ENCODE results near the gene TAGLN. TPM values are rescaled to one million over a fixed set of nuclear protein-coding genes. Genes with fewer than 3 reads are reported as not detected.

The TAGLN gene
- total and polyA plus RNA-seq, 8 donors, result 24.1 to 430 (median 75.7) TPM

- ATAC-seq, result peak in 2 of 4 donors; percentile 10 to 15
- peaks cover 0 to 13% (median 5%) of the 10 kb centered on the region in 3 donors for H3K36me3 ChIP-seq
- intact Hi-C loops (cut with DNase I), result no loop called here
Measured at GRCh38 chr11:117197516-117198456, 1.4 kb upstream of the TAGLN start.

GRCh38 chr11:117198613-117199012, 557 bp upstream of the TAGLN start:
- H3K4me3 ChIP-seq, result no peak overlapping the region
- H3K27me3 ChIP-seq, result no peaks in the 10 kb centered on the region
- FAIRE-seq (no peak), DNase-seq (no peak), ATAC-seq (no peak)
- 71 to 74% methylated on average over 4 of the region's 4 CpGs for WGBS, 2 donors
- peaks cover 4 to 15% (median 14%) of the 10 kb centered on the region in 3 donors for H3K4me1 ChIP-seq
- no peak for TF ChIP-seq CTCF (IDR thresholded peaks at IDR 0.05)
- no peaks in the 10 kb centered on the region for H3K9me3 ChIP-seq
- peaks cover 0 to 7% (median 0%) of the 10 kb centered on the region in 3 donors for H3K36me3 ChIP-seq
- no peak overlapping the region for H3K27ac ChIP-seq
- intact Hi-C loops (cut with DNase I), result no loop called here

More at GRCh38 chr11:117197516-117198456, 1.4 kb upstream of the TAGLN start:
- no peaks in the 10 kb centered on the region for H3K27me3 ChIP-seq
- no peak for TF ChIP-seq CTCF (IDR thresholded peaks at IDR 0.05)
- WGBS, 2 donors, result 39 to 46% methylated on average over 17 of the region's 17 CpGs
- H3K9me3 ChIP-seq, result no peaks in the 10 kb centered on the region
- H3K4me1 ChIP-seq, result peaks cover 4 to 15% (median 15%) of the 10 kb centered on the region in 3 donors
- no peak overlapping the region for H3K4me3 ChIP-seq
- DNase-seq (peak in 2 of 6 donors; percentile 20 to 61), FAIRE-seq (no peak)
- no peak overlapping the region for H3K27ac ChIP-seq

GRCh38 chr11:117199916-117200812, 994 bp downstream of the TAGLN start:
- FAIRE-seq (no peak), DNase-seq (peak in 1 of 6 donors; percentile 63), ATAC-seq (no peak)
- TF ChIP-seq CTCF (IDR thresholded peaks at IDR 0.05), result no peak
- peaks cover 3 to 6% (median 4%) of the 10 kb centered on the region in 3 donors for H3K4me1 ChIP-seq
- peak overlapping the region in 1 of 4 donors; percentile 17 for H3K4me3 ChIP-seq
- H3K36me3 ChIP-seq, result peaks cover 0 to 3% (median 0%) of the 10 kb centered on the region in 3 donors
- H3K27me3 ChIP-seq, result no peaks in the 10 kb centered on the region
- H3K9me3 ChIP-seq, result no peaks in the 10 kb centered on the region
- intact Hi-C loops (cut with DNase I), result no loop called here
- WGBS, 2 donors, result 67% methylated on average over 13 of the region's 13 CpGs
- H3K27ac ChIP-seq, result no peak overlapping the region

GRCh38 chr11:117200813-117201657, 1.9 kb downstream of the TAGLN start:
- FAIRE-seq (no peak), ATAC-seq (no peak), DNase-seq (peak in 2 of 6 donors; percentile 28 to 36)
- Histone ChIP-seq H3K4me1 (peaks cover 0 to 4% (median 0%) of the 10 kb centered on the region in 3 donors), H3K4me3 (peak overlapping the region in 2 of 4 donors; percentile 1 to 17), H3K27ac (peak overlapping the region in 1 of 4 donors; percentile 22), H3K27me3 (no peaks in the 10 kb centered on the region), H3K36me3 (peaks cover 0 to 6% (median 0%) of the 10 kb centered on the region in 3 donors), H3K9me3 (no peaks in the 10 kb centered on the region)
- intact Hi-C loops (cut with DNase I), result no loop called here
- no peak for TF ChIP-seq CTCF (IDR thresholded peaks at IDR 0.05)
- 81 to 85% methylated on average over 12 of the region's 12 CpGs for WGBS, 2 donors
